HG03378 (cell line): ENCODE measurements around the gene FAM117B.

Experiments used
- ATAC-seq: cut with Tn5 transposase; IDR thresholded peaks from one replicate; pipeline ENCODE4 v1.9.1; 2021; ENCODE audit warnings: mild to moderate bottlenecking, moderate library complexity; ENCODE audit not compliant: unreplicated experiment

FAM117B gene

DNA sequence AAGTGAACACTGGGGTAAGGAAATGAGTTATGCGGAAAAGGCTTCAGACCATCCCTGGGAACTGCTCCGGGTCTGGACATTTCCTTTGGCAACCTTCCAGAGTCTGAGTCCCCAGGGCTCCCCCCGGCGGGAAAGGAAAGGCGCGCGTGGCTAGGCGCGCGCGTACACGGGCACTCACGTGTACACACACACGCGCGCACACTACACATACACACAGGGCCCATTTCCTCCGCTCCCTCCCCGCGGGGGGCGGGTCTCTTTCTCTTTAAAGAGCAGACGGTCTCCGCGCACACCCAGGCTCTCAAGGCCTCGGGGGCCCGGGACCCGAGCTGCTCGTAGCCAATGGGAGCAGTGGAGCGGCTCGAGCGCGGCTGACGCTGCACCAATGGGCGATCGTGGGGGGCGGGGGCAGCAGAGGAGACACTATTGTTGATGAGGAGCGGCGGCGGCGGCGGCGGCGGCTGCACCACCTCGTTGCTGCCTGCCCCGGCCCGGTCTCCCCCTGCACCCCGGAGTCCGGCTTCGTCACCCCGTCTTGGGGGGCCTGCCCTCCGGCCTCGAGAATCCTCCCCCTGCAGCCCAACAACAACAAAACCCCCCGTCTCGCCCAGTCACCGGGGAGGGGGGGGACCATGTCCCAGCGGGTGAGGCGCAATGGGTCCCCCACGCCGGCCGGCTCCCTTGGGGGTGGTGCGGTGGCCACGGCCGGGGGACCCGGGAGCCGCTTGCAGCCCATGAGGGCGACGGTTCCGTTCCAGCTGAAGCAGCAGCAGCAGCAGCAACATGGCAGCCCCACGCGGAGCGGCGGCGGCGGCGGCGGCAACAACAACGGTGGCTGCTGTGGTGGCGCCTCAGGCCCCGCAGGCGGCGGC is at the start of gene FAM117B:
TSS of gene FAM117B (plus strand) at position 414 of the 872 bp plus-strand sequence. CDS start at position 633, 219 bp downstream.
- ATAC-seq: peak; percentile 83

DNA sequence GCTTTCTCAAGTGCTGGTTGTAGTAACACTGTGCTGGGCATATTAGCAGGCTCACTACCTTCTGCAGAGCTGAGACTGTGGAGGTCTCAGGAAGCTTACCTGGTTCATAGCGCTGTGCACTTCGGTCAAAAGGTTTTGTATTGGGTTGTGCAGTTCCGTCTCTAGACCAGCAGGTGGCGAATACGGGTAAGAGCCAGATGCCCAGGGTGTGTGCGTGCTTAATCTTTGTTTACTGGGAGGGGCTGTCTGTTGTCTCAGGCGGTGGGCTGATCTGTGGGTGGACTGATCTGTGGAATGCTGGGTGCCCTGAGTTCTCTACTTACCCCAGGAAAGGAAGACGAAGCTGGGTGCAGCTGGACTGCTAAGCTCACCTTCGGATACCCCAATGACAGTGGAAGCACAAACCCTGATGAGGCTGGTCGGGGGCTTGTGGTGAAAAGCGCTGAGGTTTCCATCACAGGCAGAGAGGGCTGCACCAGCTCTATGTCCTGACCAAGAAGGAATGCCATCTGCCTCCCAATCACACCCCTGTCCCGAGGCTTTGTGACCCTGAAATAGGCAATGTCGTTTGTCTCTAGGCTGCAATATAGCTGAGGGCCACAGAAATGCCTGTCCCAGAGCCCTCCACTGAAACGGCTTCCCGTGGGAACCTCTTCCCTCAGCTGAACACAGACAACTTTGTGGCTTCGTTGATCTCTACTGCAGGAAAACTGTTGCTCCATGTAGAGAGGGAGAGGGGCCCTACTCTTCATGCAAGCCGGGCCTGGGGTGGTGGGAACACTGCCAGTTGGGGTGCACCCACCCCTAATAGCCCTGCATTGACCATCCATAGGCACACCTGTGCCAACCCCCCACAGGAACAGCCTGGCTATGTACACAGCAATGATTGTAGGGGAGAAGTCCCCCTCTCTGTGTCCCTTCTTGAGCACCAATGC is 45.9 kb upstream of the FAM117B start:
- peak; percentile 87 for ATAC-seq

DNA sequence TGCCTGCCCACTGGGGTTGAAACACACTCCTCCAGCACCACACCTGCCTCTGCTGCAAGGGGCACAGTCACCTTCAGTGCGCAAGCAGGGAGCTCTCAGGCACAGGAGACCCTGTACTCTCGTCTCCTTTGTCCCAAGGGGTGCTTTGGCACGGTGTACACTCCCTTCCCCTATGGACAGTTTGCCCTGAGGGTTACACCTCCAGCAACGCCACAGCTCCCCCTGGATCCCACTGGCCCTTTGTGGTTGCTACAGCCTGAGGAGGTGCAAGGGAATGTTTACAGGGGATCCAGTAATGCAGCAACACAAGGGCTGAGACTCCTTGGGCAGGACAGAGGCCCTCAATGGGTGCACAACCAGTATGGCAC is 45.2 kb upstream of the FAM117B start:
- no peak for ATAC-seq

DNA sequence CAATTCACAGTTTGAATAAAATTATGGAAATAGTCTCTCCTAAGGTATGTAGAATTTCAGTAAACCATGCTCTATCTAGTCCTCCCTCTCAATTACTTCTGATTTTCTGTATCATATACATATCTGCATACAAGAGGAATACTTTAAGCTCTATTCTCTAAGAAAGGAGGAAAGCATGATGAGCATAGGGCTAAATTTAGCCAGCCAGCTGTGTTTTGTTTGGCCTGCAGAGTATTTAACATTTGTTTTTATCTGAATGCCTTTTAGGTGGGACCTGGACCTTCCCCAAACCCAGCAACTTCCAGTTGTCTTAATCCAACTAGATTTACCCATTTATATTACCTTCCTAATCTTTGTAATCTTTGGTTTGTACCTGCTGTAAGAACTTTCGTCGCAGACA is 42.2 kb upstream of the FAM117B start:
- ATAC-seq: no peak

DNA sequence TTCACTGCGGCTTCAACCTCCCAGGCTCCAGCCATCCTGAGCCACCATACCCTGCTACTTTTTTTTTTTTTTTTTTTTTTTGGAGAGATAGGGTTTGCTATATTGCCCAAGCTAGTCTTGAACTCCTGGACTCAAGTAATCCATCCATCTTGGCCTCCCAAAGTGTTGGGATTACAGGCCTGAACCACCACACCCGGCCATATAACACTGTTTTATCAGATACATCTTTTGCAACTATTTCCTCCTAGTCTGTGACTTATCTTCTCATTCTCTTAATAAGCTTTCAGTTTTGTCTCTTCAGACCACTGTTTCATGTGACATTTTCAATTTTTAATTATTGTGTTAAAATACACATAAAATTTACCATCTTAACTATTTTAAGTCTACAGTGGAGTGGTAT is 35.7 kb upstream of the FAM117B start:
- ATAC-seq: no peak

DNA sequence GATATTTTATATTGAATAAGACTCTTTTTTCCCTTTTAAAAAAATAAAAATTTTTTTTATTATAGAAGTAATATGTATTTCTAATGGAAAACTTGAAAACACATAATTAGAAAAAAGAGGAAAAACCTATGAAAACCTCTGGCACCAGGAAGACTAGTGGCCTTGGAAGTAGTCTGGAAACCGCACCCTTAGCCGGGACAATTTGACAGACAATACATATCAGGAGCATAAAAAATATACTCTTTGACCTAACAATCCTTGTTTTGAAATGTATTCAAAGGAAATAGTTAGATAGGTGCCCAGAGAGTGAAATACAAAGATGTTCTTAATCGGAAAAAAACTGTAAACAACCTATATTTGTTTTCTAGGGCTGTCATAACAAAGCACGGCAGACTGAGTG is 34.9 kb upstream of the FAM117B start:
- no peak for ATAC-seq

DNA sequence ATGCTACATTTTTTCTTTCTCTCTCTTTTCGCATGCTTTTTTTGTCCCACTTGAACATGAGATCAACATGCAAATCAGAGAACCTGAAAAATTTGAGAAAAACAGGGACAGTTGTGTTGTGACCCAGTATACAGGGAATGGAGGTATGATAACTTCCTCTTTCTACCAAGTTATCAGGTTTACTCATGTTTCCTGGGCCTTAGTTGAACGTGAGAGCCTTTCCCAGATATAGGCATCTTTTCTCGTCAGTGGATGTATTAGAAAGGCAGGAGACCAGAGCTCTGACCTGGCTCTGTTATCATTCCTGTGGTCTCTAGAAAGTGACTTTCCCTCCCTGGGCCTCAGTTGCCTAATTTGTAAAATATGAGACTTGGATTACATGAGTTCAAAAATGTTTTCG is 30.1 kb upstream of the FAM117B start:
- no peak for ATAC-seq

DNA sequence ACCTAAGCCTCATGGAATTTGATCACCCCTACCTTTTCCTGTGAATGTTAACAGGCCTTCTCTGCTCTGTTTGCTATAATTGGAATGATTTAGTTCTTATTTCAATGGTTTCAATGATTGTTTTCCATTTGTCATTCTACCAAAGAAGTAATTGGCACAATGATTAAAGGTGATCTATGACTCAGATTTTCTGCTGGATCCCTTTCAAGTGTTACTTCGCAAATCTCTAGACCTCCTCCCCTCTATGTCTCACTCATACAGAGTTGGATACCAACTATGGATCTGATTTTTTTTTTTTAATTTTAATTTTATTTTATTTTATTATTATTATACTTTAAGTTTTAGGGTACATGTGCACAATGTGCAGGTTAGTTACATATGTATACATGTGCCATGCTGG is 29.6 kb upstream of the FAM117B start:
- ATAC-seq: no peak

DNA sequence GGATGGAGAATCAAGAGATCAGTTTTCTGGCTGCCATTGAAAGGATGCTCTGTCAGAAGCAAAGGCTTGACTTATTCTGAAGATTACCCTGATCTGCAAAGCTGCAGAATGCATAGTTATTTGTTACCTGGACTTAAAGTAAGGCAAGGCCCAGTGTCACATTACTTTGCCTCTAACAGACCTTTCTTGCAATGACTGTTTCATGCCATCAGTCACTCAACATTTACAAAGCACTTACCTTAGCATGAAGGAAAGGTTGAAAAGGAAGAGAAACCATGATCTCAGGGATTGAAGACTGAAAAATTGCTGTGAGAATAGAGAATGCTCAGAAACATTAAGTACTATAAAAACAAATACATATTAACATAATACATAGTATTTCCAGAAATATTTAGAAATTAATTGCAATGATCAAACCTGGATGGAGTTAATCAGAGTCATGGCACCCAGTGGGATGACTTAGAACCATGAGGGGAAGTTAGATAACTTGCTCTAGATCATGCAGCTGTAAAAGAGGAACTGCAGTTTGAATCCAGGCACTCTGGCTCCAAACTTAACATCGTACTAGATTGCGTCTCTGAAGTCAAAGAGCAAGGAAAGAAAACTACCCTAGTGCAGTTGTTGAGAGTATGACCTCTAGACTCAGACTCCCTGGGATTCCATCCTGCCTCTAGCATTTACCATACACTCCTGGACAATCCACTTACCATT is 26.5 kb upstream of the FAM117B start:
- no peak for ATAC-seq

DNA sequence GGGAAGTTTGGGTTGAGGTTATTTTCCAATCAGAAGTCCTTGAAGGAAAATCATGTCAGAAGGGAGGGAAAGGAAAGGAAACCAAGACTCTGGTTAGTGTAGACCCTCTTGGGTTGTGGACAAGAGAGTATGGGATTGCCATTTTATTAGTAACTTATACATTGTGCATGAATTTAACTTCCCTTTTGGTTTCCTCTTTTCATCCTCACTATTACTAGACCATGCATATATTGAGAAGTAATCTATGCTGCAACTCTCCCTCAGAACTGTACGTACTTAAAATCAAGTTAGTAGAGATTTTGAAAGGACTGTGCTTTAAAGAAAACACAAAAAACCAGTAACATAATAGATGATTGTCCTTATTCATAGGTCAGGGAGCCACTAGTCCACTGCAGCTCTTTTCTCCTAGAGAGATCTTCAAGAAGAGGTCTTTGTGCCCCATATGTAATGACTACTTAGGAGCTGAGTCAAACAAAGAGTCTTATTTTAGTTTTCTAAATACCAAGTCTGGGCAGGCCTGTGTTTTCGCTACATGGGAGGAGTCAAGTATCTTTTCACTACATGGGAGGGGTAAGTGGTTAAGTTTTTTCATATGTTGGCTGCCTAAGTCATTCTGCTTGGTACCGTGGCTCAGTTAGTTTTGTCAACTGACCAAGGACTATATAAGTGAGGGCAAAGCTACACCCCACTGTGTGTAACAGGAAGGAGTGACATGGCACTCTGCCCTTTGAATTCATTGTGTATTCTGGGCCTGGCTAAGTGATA is 25.2 kb upstream of the FAM117B start:
- peak; percentile 96 for ATAC-seq

DNA sequence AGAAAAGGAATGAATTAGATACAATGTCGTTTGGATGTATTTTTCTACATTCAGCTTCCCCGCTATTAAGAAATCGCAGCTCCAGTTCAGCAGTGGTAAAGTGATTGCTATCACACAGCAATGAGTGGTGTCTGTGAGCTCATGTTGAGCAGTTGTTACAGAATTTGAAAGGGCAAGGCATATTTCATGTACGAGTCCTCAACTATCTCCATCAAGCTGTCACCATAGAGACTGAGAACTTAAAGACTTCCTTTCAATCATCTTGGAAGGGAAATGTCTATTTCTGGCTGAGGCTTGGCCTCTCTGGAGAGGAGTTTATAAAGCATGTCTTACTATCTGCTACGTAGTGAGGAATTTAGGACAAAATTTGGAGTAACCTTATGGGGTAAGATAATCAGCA is 24.4 kb upstream of the FAM117B start:
- no peak for ATAC-seq

DNA sequence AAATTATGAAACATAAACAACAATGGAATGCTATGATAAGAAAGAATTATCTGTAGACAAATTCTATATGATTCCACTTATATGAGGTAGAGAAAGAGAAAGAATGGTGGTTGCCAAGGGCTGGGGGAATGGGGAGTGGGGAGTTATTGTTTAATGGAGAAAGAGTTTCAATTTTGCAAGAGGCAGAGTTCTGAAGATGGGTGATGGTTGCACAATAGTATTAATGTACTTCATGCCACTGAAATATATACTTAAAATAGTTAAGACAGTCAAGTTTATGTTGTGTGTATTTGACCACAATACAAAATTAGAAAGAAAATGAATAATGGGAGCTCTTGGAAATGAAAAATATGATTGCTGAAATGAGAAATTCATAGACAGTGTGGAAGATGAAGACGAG is 22.6 kb upstream of the FAM117B start:
- ATAC-seq: no peak

DNA sequence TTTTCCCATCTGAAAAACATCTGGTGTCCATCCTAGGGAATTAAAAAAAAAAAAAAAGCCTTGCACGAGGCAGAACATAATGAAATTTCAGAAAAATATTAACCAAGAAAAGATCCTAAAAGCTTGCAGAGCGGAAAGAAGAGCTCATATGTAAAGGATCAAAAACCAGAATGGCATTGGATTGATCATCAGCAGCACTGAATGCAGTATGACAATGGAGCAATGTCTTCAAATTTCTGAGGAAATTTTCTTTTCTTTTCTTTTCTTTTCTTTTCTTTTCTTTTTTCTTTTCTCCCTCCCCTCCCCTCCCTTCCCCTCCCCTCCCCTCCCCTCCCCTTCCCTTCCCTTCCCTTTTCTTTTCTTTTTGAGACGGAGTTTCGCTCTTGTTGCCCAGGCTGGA is 21.3 kb upstream of the FAM117B start:
- ATAC-seq: no peak

DNA sequence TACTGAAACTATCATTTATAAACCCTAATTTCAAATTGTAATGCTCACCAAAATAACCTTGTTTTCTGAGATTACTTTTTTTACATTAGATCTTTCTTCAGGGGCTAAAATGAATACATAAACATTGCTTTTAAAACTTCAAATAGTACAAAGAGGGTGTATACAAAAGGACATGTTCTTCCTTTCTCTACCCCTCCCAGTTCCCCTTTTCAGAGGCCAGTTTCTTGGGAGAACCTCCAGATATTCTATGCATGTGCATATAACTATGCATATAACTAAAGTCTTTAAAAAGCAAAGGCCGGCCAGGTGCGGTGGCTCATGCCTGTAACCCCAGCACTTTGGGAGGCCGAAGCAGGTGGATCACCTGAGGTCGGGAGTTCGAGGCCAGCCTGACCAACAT is 10.6 kb upstream of the FAM117B start:
- ATAC-seq: no peak

DNA sequence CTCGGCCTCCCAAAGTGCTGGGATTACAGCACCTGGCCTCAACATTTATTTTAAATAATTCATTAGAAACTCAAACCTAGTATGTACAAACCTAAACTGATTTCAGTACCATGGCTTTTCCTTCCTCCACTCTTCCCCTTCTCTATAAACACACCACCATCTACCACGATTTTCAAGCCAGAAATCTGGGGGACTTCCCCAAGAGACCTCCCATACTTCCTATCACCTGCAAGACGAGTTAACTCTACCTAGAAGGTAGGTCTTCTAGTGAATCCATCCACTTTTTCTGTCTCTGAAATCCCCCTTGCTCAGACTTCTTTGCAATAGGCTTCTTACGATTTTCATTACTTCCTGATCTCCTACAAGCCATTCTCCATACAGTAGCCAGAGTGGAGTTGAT is 7.7 kb upstream of the FAM117B start:
- ATAC-seq: no peak

DNA sequence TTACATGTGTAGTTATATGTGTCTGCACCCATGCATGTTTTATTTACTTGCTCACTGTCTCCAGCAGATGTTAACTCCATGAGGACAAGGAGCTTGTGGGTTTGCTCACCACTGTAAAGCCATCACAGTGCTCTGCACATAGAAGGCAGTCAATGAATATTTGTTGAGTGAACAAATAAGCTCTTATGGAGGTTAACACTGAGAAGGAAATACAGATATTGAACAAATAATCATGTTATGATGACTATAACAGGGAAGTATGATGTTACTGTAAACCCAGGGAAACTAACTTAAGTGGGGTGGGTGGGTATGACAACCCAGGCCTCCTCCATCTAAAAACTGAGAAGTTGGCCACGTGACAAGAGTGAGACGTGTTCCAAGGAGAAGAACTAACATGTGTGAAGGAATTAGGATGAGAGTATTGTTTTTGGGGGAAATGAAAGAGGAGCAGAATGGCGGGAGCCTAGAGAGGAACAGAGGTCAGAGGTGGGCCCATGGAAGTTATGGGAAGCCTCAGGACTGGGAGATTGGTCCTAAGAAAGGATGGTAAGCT is 6.0 kb upstream of the FAM117B start:
- no peak for ATAC-seq

DNA sequence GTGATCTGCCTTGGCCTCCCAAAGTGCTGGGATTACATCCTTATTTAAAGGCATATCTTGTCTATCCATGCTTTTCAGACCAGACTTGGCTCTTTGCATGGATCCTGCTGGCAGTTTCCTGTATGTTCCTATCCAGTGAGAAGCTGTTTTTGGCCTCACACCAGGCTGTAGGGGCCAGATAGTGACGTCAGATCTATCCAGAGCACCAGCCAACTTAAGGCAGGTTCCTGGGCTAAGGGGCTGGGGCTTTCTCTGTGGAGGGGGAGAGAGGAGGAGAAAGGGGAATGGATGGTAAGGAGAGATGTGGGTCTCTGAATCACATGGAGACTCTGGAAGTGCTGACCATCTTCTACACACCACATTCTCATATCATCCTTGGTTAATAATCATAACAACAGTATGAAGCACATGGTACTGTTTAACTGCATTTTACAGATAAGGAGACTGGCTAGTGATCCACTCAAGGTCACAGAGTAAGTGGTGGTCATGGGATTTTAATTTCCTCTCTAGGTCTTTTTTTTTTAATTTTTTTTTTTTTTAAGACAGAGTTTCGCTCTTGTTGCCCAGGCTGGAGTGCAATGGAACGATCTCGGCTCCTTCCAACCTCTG is 2.0 kb upstream of the FAM117B start:
- no peak for ATAC-seq

DNA sequence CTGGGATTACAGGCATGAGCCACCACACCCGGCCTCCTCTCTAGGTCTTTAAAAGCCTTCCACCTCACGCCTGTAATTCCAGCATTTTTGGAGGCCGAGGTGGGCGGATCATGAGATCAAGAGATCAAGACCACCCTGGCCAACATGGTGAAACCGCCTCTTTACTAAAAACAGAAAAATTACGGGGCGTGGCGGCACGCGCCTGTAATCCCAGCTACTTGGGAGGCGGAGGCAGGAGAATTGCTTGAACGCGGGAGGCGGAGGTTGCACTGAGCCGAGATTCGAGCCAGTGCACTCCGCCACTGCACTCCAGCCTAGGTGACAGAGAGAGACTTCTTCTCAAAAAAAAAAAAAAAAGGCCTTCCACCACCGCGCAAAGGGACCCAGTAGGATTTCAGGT is 1.3 kb upstream of the FAM117B start:
- no peak for ATAC-seq

DNA sequence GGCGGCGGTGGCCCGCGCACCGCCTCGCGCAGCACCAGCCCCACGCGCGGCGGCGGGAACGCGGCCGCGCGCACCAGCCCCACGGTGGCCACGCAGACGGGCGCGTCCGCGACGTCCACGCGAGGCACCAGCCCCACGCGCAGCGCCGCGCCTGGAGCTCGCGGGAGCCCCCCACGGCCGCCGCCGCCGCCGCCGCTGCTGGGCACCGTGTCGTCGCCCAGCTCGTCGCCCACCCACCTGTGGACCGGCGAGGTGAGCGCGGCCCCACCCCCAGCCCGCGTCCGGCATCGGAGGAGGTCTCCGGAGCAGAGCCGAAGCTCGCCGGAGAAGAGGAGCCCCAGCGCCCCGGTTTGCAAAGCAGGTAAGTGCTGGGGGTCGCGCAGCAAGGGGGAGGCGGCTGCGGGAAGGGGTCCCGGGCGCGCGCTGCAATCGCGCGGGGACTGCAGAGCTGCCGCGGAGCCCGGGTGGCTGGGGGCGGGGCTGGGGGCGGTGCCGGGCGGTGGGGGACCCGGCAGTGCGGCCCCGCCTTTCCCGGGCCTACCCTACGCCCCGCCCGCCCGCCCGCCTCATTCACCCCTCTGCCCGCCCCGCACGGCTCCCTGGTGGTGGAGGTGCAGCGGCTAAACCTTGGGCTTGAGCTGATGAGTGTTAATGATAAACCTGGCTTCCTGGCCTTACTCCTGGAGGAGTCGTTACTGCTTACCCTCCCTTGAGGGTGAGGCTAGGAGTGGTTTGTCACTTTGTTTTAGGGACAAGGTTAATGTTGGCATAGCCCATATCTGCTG is 851 bp downstream of the FAM117B start:
- peak; percentile 67 for ATAC-seq
